Astrocyte (in vitro differentiated cells and primary cell): ENCODE measurements around the gene ELMO3. TPM values are rescaled to one million over a fixed set of nuclear protein-coding genes. Genes with fewer than 3 reads are reported as not detected.
A peak's percentile ranks its signal among the peaks of the same experiment; 100 is the strongest.

Source experiments
- DNase-seq: peaks from one replicate; pipeline ENCODE4 v3.0.0-alpha.2; 2010; ENCODE audit warnings: low read depth
- FAIRE-seq: peaks from 2 replicates; lab custom pipeline; 2011; peaks lifted over from hg19 to GRCh38; lab: Jason Lieb, UNC
- H2AFZ ChIP-seq: 2 replicates; pipeline ENCODE4 v1.6.0; 2012; ENCODE audit warnings: low read depth, low read length, inconsistent platforms
- H3K27ac ChIP-seq: 2 replicates; pipeline ENCODE4 v1.5.1; 2011; ENCODE audit warnings: low read depth, low read length, inconsistent platforms
- H3K27me3 ChIP-seq: 2 replicates; pipeline ENCODE4 v1.6.0; 2011; ENCODE audit warnings: low read length, inconsistent platforms; ENCODE audit not compliant: insufficient read depth
- H3K36me3 ChIP-seq: 2 replicates; pipeline ENCODE4 v1.5.1; 2011; ENCODE audit warnings: low read length, inconsistent platforms; ENCODE audit not compliant: insufficient read depth
- H3K4me1 ChIP-seq: 2 replicates; pipeline ENCODE4 v1.5.1; 2011; ENCODE audit warnings: low read length, inconsistent platforms; ENCODE audit not compliant: insufficient read depth
- H3K4me2 ChIP-seq: 2 replicates; pipeline ENCODE4 v1.6.0; 2012; ENCODE audit warnings: low read length, inconsistent platforms
- H3K4me3 ChIP-seq: 2 replicates; pipeline ENCODE4 v1.5.1; 2011; ENCODE audit warnings: low read depth, mild to moderate bottlenecking, low read length, inconsistent platforms; ENCODE audit not compliant: insufficient read depth
- H3K79me2 ChIP-seq: 2 replicates; pipeline ENCODE4 v1.6.0; 2012; ENCODE audit warnings: mild to moderate bottlenecking, low read length, inconsistent platforms; ENCODE audit not compliant: insufficient read depth
- H3K9ac ChIP-seq: 2 replicates; pipeline ENCODE4 v1.6.0; 2012; ENCODE audit warnings: mild to moderate bottlenecking, low read length, inconsistent platforms
- H3K9me3 ChIP-seq: 2 replicates; pipeline ENCODE4 v1.5.1; 2012; ENCODE audit warnings: low read depth, mild to moderate bottlenecking, low read length, inconsistent platforms; ENCODE audit not compliant: insufficient read depth
- H4K20me1 ChIP-seq: 2 replicates; pipeline ENCODE4 v1.6.0; 2012; ENCODE audit warnings: low read length, inconsistent platforms; ENCODE audit not compliant: insufficient read depth
- H3K27ac Mint-ChIP-seq: one replicate; pipeline ENCODE4 v1.8.0; 2021; ENCODE audit warnings: mild to moderate bottlenecking, mixed read lengths; ENCODE audit not compliant: unreplicated experiment
- H3K27me3 Mint-ChIP-seq: one replicate; pipeline ENCODE4 v1.8.0; 2021; ENCODE audit warnings: low read depth, mixed read lengths; ENCODE audit not compliant: unreplicated experiment
- H3K36me3 Mint-ChIP-seq: one replicate; pipeline ENCODE4 v1.8.0; 2021; ENCODE audit warnings: low read depth, mixed read lengths; ENCODE audit not compliant: unreplicated experiment
- H3K4me1 Mint-ChIP-seq: one replicate; pipeline ENCODE4 v1.8.0; 2021; ENCODE audit warnings: low read depth, mixed read lengths; ENCODE audit not compliant: unreplicated experiment
- H3K4me3 Mint-ChIP-seq: one replicate; pipeline ENCODE4 v1.8.0; 2021; ENCODE audit warnings: mild to moderate bottlenecking, moderate library complexity, mixed read lengths; ENCODE audit not compliant: unreplicated experiment
- H3K9me3 Mint-ChIP-seq: one replicate; pipeline ENCODE4 v1.8.0; 2021; ENCODE audit warnings: mild to moderate bottlenecking, mixed read lengths; ENCODE audit not compliant: unreplicated experiment
- CTCF ChIP-seq: IDR thresholded peaks from 2 replicates; pipeline ENCODE4 v1.5.1; 2011; ENCODE audit warnings: low read depth, mild to moderate bottlenecking, inconsistent platforms, low read length, moderate library complexity; ENCODE audit not compliant: insufficient read depth
- EZH2 ChIP-seq: IDR thresholded peaks from 2 replicates; pipeline ENCODE4 v1.6.1; 2012; ENCODE audit warnings: mild to moderate bottlenecking, low read length, inconsistent platforms; ENCODE audit not compliant: insufficient read depth
- total RNA-seq: library from RNA; stranded (reverse); gene quantifications from 2 replicates; pipeline ENCODE4 v1.2.1, GENCODE V29; 2021

The ELMO3 gene
- total RNA-seq, 1 donor from 2014 or later, result 1.4 TPM

- Histone ChIP-seq H4K20me1 (no peaks in the 10 kb centered on the region), H3K4me1 (peaks cover 45% of the 10 kb centered on the region), H3K36me3 (no peaks in the 10 kb centered on the region), H3K4me2 (peak within 1 kb of the TSS; percentile 95), H3K27ac (peak within 1 kb of the TSS; percentile 20), H2AFZ (peak within 1 kb of the TSS; percentile 77), H3K79me2 (peaks cover 25% of the 10 kb centered on the region), H3K27me3 (no peaks in the 10 kb centered on the region), H3K9ac (peak within 1 kb of the TSS; percentile 78), H3K9me3 (no peaks in the 10 kb centered on the region), H3K4me3 (peak within 1 kb of the TSS; percentile 63)
- H3K27ac Mint-ChIP-seq, result peak within 1 kb of the TSS; percentile 64
- peak within 1 kb of the TSS; percentile 89 for H3K4me3 Mint-ChIP-seq
- H3K36me3 Mint-ChIP-seq, result no peaks in the 10 kb centered on the region
- TF ChIP-seq CTCF, result no peak
- TF ChIP-seq EZH2, result no peak
- DNase-seq (no peak), FAIRE-seq (no peak)
- H3K9me3 Mint-ChIP-seq, result no peaks in the 10 kb centered on the region
- peaks cover 16% of the 10 kb centered on the region for H3K27me3 Mint-ChIP-seq
- peaks cover 27% of the 10 kb centered on the region for H3K4me1 Mint-ChIP-seq
Observed at GRCh38 chr16:67248401-67249177, 49.7 kb downstream of the ELMO3 start, which contains the start of gene SLC9A5. SLC9A5 (plus strand) TSS chr16:67248979; CDS start chr16:67249015, 36 bp downstream.

GRCh38 chr16:67249178-67250044 is 50.5 kb downstream of the ELMO3 start:
- H3K4me2 ChIP-seq, result peak overlapping the region; percentile 95

More at GRCh38 chr16:67249178-67250044, 50.5 kb downstream of the ELMO3 start:
- Histone ChIP-seq H3K4me1 (peaks cover 38% of the 10 kb centered on the region), H3K27ac (no peak overlapping the region), H4K20me1 (no peaks in the 10 kb centered on the region), H3K9me3 (no peaks in the 10 kb centered on the region), H3K9ac (peak overlapping the region; percentile 78), H3K27me3 (no peaks in the 10 kb centered on the region), H3K79me2 (peaks cover 17% of the 10 kb centered on the region), H2AFZ (peak overlapping the region; percentile 77), H3K4me3 (peak overlapping the region; percentile 63), H3K36me3 (no peaks in the 10 kb centered on the region)
- DNase-seq, result no peak
- peaks cover 16% of the 10 kb centered on the region for H3K27me3 Mint-ChIP-seq
- peaks cover 21% of the 10 kb centered on the region for H3K4me1 Mint-ChIP-seq
- H3K36me3 Mint-ChIP-seq, result no peaks in the 10 kb centered on the region
- no peak for FAIRE-seq
- no peaks in the 10 kb centered on the region for H3K9me3 Mint-ChIP-seq
- no peak for TF ChIP-seq CTCF
- TF ChIP-seq EZH2, result no peak
- H3K27ac Mint-ChIP-seq, result peak overlapping the region; percentile 15
- peak overlapping the region; percentile 70 for H3K4me3 Mint-ChIP-seq
